T-helper 17 cell (primary cell): ENCODE data around the gene SLC35G6. TPM values are rescaled to one million over a fixed set of nuclear protein-coding genes. Genes with fewer than 3 reads are reported as not detected.
"Not testable (repeated sequence)": the region's sequence is repeated elsewhere in the genome, so short reads cannot be mapped to it uniquely, and the experiment has no call there.

Experiments
- ATAC-seq: fragments of 150-1000 bp; cut with Tn5 transposase; 2 replicates; pipeline ENCODE4 v1.10.0; 2021; ENCODE audit warnings: mild to moderate bottlenecking, moderate library complexity
- DNase-seq, 3 donors: peaks; one replicate each; pipeline versions ENCODE4 v3.0.0 to v3.0.0-alpha.2; 2020 to 2021
- H3K9me3 ChIP-seq: one replicate; pipeline ENCODE4 v1.7.0; 2013; ENCODE audit warnings: low read length, mild to moderate bottlenecking; ENCODE audit not compliant: control insufficient read depth, poor library complexity, severe bottlenecking
- H3K27ac Mint-ChIP-seq: one replicate; pipeline ENCODE4 v1.8.0; 2022; ENCODE audit warnings: mild to moderate bottlenecking, moderate library complexity, mixed read lengths
- H3K27me3 Mint-ChIP-seq: one replicate; pipeline ENCODE4 v1.8.0; 2022; ENCODE audit warnings: mixed read lengths
- H3K36me3 Mint-ChIP-seq: one replicate; pipeline ENCODE4 v1.8.0; 2022; ENCODE audit warnings: low read depth, mixed read lengths
- H3K4me1 Mint-ChIP-seq: one replicate; pipeline ENCODE4 v1.8.0; 2022; ENCODE audit warnings: mild to moderate bottlenecking, mixed read lengths
- H3K4me3 Mint-ChIP-seq: one replicate; pipeline ENCODE4 v1.8.0; 2022; ENCODE audit warnings: mild to moderate bottlenecking, moderate library complexity, mixed read lengths
- total RNA-seq, 4 donors: library from RNA in 2 of 4; stranded (reverse) in 2 of 4; gene quantifications; one replicate each; pipeline ENCODE4 v1.2.3 and lab custom pipeline; 2022 to 2026

SLC35G6 gene
- total RNA-seq, 2 donors from 2014 or later, result not detected

- no peaks in the 10 kb centered on the region for H3K9me3 ChIP-seq
- Mint-ChIP-seq H3K27me3 (no peaks in the 10 kb centered on the region), H3K27ac (peak overlapping the region; percentile 59), H3K36me3 (peaks cover 2% of the 10 kb centered on the region), H3K4me1 (peaks cover 13% of the 10 kb centered on the region), H3K4me3 (no peak overlapping the region)
- ATAC-seq (no peak), DNase-seq (no peak)
Observed at GRCh38 chr17:7466318-7466638, 15.0 kb upstream of the SLC35G6 start.

- Mint-ChIP-seq H3K27me3 (no peaks in the 10 kb centered on the region), H3K36me3 (no peaks in the 10 kb centered on the region), H3K4me1 (peaks cover 16% of the 10 kb centered on the region), H3K4me3 (no peak overlapping the region), H3K27ac (peak overlapping the region; percentile 59)
- DNase-seq (no peak), ATAC-seq (no peak)
- no peaks in the 10 kb centered on the region for H3K9me3 ChIP-seq
Observed at GRCh38 chr17:7466639-7467341, 14.5 kb upstream of the SLC35G6 start.

- no peaks in the 10 kb centered on the region for H3K9me3 ChIP-seq
- DNase-seq (no peak), ATAC-seq (no peak)
- peaks cover 19% of the 10 kb centered on the region for H3K4me1 Mint-ChIP-seq
- no peak overlapping the region for H3K27ac Mint-ChIP-seq
- H3K4me3 Mint-ChIP-seq, result no peak overlapping the region
- H3K36me3 Mint-ChIP-seq, result no peaks in the 10 kb centered on the region
- no peaks in the 10 kb centered on the region for H3K27me3 Mint-ChIP-seq
Observed at GRCh38 chr17:7467498-7467897, 13.7 kb upstream of the SLC35G6 start.

GRCh38 chr17:7468290-7468689, 13.0 kb upstream of the SLC35G6 start:
- H3K27ac Mint-ChIP-seq, result no peak overlapping the region
- no peak for DNase-seq
- no peak overlapping the region for H3K4me3 Mint-ChIP-seq
- ATAC-seq, result no peak
- no peaks in the 10 kb centered on the region for H3K9me3 ChIP-seq
- peaks cover 17% of the 10 kb centered on the region for H3K4me1 Mint-ChIP-seq
- no peaks in the 10 kb centered on the region for H3K27me3 Mint-ChIP-seq
- H3K36me3 Mint-ChIP-seq, result no peaks in the 10 kb centered on the region

- H3K36me3 Mint-ChIP-seq, result no peaks in the 10 kb centered on the region
- DNase-seq (no peak), ATAC-seq (no peak)
- no peak overlapping the region for H3K4me3 Mint-ChIP-seq
- peaks cover 17% of the 10 kb centered on the region for H3K4me1 Mint-ChIP-seq
- no peak overlapping the region for H3K27ac Mint-ChIP-seq
- H3K9me3 ChIP-seq, result no peaks in the 10 kb centered on the region
- no peaks in the 10 kb centered on the region for H3K27me3 Mint-ChIP-seq
Observed at GRCh38 chr17:7468804-7469389, 12.3 kb upstream of the SLC35G6 start.

- H3K4me3 Mint-ChIP-seq, H3K27me3 Mint-ChIP-seq, H3K27ac Mint-ChIP-seq, H3K36me3 Mint-ChIP-seq, H3K9me3 ChIP-seq, ATAC-seq, DNase-seq: not testable (repeated sequence)
- H3K4me1 Mint-ChIP-seq, result peaks cover 17% of the 10 kb centered on the region
Observed at GRCh38 chr17:7469843-7470242, 11.4 kb upstream of the SLC35G6 start.

- not testable (repeated sequence) for H3K36me3 Mint-ChIP-seq, H3K27ac Mint-ChIP-seq, H3K9me3 ChIP-seq, DNase-seq, H3K27me3 Mint-ChIP-seq, H3K4me3 Mint-ChIP-seq, ATAC-seq
- peaks cover 17% of the 10 kb centered on the region for H3K4me1 Mint-ChIP-seq
Observed at GRCh38 chr17:7470457-7470973, 10.7 kb upstream of the SLC35G6 start.

GRCh38 chr17:7471729-7472128, 9.5 kb upstream of the SLC35G6 start:
- DNase-seq (no peak), ATAC-seq (peak; percentile 33)
- no peaks in the 10 kb centered on the region for H3K27me3 Mint-ChIP-seq
- no peak overlapping the region for H3K4me3 Mint-ChIP-seq
- H3K27ac Mint-ChIP-seq, result peak overlapping the region; percentile 91
- peaks cover 27% of the 10 kb centered on the region for H3K4me1 Mint-ChIP-seq
- H3K9me3 ChIP-seq, result no peaks in the 10 kb centered on the region
- peaks cover 2% of the 10 kb centered on the region for H3K36me3 Mint-ChIP-seq

GRCh38 chr17:7474767-7475166, 6.5 kb upstream of the SLC35G6 start:
- not testable (repeated sequence) for H3K27me3 Mint-ChIP-seq, H3K36me3 Mint-ChIP-seq, H3K27ac Mint-ChIP-seq, ATAC-seq, DNase-seq, H3K9me3 ChIP-seq, H3K4me3 Mint-ChIP-seq
- peaks cover 33% of the 10 kb centered on the region for H3K4me1 Mint-ChIP-seq

GRCh38 chr17:7475764-7476422, 5.4 kb upstream of the SLC35G6 start:
- no peak overlapping the region for H3K27ac Mint-ChIP-seq
- H3K4me3 Mint-ChIP-seq, result no peak overlapping the region
- peaks cover 2% of the 10 kb centered on the region for H3K36me3 Mint-ChIP-seq
- H3K4me1 Mint-ChIP-seq, result peaks cover 38% of the 10 kb centered on the region
- ATAC-seq (no peak), DNase-seq (no peak)
- H3K9me3 ChIP-seq, result no peaks in the 10 kb centered on the region
- no peaks in the 10 kb centered on the region for H3K27me3 Mint-ChIP-seq

GRCh38 chr17:7476494-7476893, 4.8 kb upstream of the SLC35G6 start:
- DNase-seq, result no peak
- peaks cover 2% of the 10 kb centered on the region for H3K36me3 Mint-ChIP-seq
- no peaks in the 10 kb centered on the region for H3K9me3 ChIP-seq
- no peaks in the 10 kb centered on the region for H3K27me3 Mint-ChIP-seq
- no peak overlapping the region for H3K27ac Mint-ChIP-seq
- H3K4me1 Mint-ChIP-seq, result peaks cover 41% of the 10 kb centered on the region
- ATAC-seq, result no peak
- H3K4me3 Mint-ChIP-seq, result peak overlapping the region; percentile 65

GRCh38 chr17:7476951-7477350, 4.3 kb upstream of the SLC35G6 start:
- H3K4me3 Mint-ChIP-seq, result peak overlapping the region; percentile 65

GRCh38 chr17:7477392-7478275, 3.6 kb upstream of the SLC35G6 start:
- Mint-ChIP-seq H3K27me3 (no peaks in the 10 kb centered on the region), H3K27ac (peak overlapping the region; percentile 89), H3K4me1 (peaks cover 43% of the 10 kb centered on the region), H3K36me3 (peaks cover 2% of the 10 kb centered on the region), H3K4me3 (peak overlapping the region; percentile 96)
- DNase-seq (no peak), ATAC-seq (no peak)
- no peaks in the 10 kb centered on the region for H3K9me3 ChIP-seq

More at GRCh38 chr17:7476951-7477350, 4.3 kb upstream of the SLC35G6 start:
- no peak for ATAC-seq
- H3K27ac Mint-ChIP-seq, result no peak overlapping the region
- no peaks in the 10 kb centered on the region for H3K27me3 Mint-ChIP-seq
- H3K9me3 ChIP-seq, result no peaks in the 10 kb centered on the region
- H3K36me3 Mint-ChIP-seq, result peaks cover 2% of the 10 kb centered on the region
- peaks cover 40% of the 10 kb centered on the region for H3K4me1 Mint-ChIP-seq
- DNase-seq, result no peak
